ENCODE data around the gene GPR176.

DNA sequence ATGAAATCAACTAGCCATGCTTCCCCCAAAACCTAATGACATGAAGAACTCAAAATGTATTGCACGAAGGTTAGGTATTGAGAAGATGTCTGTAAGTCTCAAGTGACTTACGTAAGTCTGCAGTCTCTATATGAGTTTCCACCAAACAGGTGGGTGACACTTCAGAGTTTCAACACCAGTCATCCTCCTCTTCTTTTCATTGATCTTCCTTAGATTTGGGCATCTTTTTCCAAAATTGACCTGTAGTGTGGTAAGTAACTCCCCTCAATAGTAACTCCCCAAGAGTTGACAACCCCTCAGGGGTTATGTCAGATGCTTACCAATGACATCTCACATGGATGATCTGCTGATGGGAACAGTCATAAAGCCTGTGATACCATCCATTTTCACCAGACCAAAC, 46.1 kb downstream of the GPR176 start:
- no peak for TF ChIP-seq EZH2 (IDR thresholded peaks at IDR 0.05; ENCODE audit: insufficient read depth, low read length)
- no peak for TF ChIP-seq CTCF (IDR thresholded peaks at IDR 0.05; ENCODE audit: insufficient read depth, low read depth, low read length)

All from astrocyte (in vitro differentiated cells and primary cell).